T-helper 22 cell (primary cell): ENCODE data around the gene TGFBR1.

Experiments
- DNase-seq: peaks from one replicate; pipeline ENCODE4 v3.0.0-alpha.2; 2020; ENCODE audit warnings: low read depth

Gene TGFBR1

GRCh38 chr9:99104459-99105151 is at the start of gene TGFBR1:
TGFBR1 (plus strand) TSS chr9:99105113; CDS start chr9:99105206, 93 bp downstream.
- peak; percentile 88 for DNase-seq

DNA sequence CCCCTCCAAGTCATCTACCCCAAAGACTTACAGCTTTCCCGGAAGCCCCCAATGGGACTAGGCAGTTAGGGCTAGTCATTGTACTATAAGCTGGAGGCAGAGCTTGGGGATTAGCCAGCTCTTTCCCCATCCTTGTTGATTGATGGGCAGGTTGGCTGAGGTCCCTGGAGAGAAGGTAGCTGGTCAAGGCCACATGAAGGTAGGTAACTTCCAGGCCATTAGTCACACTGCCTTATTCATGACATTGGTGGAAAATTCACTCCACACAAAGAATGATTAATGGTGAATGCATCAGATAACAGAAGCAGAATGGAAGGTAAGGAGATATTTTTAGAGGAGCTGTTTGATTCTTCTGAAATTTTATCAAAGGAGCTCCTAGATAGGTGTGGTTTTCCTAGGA is 49.5 kb upstream of the TGFBR1 start:
- DNase-seq = no peak

DNA sequence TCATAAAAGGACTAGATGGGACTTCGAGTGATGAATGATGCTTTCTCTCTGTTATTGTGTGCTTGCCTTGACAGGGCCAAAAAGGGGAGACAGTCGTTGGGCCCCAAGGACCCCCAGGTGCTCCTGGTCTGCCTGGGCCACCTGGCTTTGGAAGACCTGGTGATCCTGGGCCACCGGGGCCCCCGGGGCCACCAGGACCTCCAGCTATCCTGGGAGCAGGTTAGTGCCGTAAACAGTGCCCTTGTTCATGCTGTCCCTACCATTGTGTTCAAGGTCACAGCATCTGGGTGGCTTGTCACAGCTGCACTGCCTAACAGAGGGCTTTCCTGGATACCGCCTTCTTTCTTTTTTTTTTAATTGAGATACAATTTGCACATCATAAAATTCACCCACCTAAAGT is 48.7 kb upstream of the TGFBR1 start:
- no peak for DNase-seq

GRCh38 chr9:99056886-99057664 is 47.8 kb upstream of the TGFBR1 start:
- no peak for DNase-seq

DNA sequence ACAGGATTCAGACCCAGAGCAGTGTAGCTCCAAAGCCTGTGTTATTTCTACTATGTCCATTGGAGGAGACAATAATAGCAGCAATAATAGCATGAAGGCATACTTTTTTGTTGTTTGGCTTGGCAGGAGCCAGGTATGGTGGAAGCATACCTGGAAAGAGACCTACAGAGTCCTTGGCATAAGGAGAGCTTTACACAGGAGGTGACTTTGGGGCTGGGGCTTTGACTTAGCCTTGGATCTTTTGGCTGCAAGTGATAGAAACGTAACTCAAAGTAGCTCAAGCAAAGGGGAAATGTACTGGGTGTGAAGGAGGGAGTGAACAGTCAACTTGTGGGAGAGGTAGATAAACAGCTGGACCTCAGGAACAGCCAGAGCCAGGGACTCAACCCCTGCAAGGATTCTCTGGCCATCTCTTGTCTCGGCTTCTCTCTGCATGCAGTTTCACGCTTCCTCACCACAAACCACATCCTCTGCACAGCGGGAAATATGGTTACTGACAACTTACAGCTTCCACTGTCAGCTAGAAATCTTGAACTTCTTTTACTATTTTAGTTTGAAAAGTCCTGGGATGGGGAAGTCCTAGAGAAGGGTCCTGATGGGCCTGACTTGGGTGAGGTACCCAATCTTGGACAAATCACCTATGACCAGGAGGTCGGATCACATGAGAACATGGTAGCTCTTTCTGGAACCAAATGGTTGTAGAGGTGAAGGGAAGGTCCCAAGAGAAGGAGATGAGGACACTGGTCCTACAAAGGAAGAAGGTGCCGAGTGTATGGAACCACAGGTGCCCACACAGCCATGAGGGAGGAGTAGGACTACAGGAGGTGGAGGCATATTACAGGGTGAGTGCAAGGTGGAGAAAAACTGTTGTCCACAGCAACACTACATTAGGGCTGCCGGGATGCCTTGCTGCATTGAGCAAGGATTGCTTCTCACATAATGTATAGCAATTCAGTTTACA is 47.0 kb upstream of the TGFBR1 start:
- peak; percentile 38 for DNase-seq

- DNase-seq = no peak
These were observed 45.7 kb upstream of the TGFBR1 start for GRCh38 chr9:99058964-99059921.

- no peak for DNase-seq
These were observed 44.3 kb upstream of the TGFBR1 start for GRCh38 chr9:99060621-99061020.

DNA sequence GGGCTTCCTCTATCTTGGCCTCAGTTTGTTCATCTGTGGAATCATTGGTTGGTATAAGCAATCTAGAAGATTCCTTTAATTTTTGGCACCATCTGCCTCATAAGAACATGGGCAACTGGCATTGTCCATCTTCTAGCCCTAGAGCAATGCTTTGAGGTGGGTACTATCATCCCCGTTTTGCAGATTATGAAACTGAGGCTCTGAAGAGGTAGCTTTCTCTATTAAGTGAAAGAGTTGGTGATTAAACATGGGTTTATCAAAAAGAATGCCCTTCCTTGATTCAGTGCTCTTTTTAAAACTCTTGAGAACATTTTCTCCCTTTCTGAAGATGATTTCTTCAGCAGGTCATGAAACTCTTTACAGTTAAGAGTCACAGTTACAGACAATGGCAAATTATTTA is 42.4 kb upstream of the TGFBR1 start:
- DNase-seq = no peak

DNA sequence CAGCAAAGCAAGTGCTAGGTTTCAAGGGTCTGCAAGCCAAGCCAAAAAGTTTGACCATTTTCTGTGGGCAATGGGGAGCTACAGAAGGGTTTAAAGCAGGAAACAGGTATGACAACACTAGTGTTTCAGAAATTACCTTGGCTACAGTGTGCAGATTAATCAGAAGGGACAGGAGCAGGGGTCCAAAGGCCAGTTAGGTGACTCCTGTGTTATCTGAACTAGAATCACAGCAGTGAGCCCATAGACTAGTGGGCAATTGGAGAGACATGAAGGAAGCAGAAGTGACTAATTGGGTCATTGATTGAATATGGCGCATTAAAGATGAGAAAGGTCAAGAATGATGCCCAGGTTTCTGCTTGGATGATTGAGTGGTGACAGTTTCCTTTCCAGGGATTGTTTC is 41.4 kb upstream of the TGFBR1 start:
- DNase-seq = no peak

- DNase-seq = no peak
These were observed 38.3 kb upstream of the TGFBR1 start for GRCh38 chr9:99066571-99066970.

GRCh38 chr9:99069075-99069474 is 35.8 kb upstream of the TGFBR1 start:
- DNase-seq = no peak

DNA sequence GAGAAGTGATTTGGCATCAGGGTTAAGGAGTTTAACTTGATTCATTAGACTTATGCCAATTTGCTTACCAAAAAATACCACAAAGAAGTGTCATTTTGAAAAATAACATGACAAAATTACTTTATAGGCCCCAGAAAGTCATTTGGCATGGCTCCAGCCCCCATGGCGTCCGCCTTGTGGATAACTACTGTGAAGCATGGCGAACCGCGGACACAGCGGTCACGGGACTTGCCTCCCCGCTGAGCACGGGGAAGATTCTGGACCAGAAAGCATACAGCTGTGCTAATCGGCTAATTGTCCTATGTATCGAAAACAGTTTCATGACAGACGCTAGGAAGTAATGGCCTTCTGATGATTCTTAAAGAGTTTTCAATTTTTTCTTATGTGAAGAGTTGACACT is 35.4 kb upstream of the TGFBR1 start:
- DNase-seq = no peak

DNA sequence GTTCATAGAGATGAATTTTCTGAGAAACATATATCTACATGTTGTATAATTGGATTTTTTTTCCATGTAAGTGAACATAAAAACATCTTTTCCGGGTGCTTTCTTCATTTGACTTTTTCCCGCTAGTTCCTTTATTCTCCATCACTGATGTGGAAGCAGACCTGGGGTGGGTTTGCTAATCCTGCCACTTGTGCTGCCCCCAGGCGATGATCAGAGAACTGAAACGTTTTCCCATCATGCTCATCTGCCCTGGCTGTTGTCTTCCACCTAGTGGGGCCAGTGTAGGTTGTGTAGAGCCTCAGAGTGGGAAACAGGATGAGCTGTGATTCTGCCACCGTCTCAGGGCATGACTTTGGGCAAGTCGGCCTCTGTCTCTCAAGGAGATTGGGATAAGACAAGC is 34.2 kb upstream of the TGFBR1 start:
- no peak for DNase-seq

DNA sequence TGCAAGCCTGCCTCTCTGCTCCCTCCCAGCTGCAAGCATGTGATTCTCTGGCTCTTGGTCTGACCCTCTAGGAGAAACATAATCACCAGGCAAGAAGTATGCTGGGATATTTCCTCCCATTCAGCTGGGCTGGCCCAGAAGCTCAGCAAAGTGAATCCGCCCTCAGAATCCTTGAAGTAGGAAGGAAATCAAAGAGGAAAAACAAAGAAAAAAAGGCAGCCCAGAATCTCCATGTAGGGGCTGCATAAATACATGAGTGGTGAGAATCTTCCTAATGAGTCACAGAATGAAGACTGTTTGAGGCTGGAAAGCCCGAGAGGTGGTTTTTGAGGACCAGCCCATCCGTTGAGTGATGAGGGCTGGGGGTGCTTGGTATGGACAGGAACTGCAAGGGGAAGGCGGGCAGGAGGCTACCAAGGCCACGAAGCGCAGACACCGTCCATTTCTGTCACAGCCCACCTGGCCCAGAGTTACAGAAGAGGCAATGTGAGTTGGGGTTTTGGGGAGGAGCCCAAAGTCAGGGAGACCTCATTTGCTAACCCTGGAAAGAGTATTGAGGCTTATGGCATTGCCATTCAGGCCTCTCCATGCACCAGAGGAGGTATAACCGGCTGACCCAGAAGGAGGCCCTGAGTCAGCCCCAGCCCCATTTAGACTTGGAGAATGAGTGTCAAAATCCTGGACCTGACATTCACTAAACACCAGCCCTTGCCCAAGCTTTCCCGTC is 33.4 kb upstream of the TGFBR1 start:
- DNase-seq = no peak

DNA sequence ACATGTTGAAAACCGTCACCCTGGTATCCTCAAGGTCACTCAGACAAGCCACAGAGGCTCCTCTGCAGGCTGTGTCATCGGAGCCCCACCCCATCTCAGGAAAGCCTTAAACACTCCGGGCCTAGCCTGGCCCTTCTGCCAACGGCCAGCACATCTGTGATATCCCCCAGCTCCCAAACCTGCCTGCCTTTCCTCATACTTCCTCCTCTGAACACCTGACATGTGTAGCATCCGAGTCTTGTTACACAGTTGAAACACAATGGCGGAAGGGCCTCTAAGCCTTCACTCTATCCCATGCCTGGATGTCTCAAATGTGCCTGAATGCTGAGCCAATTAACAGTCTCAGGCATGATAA is 32.9 kb upstream of the TGFBR1 start:
- DNase-seq = no peak

- DNase-seq = no peak
These were observed 31.6 kb upstream of the TGFBR1 start for GRCh38 chr9:99073347-99073746.

- DNase-seq = no peak
These were observed 30.7 kb upstream of the TGFBR1 start for GRCh38 chr9:99073985-99074901.

- no peak for DNase-seq
These were observed 30.0 kb upstream of the TGFBR1 start for GRCh38 chr9:99074902-99075245.

- no peak for DNase-seq
These were observed 29.5 kb upstream of the TGFBR1 start for GRCh38 chr9:99075246-99075912.
